Fibroblast of skin of right quadriceps (primary cell): ENCODE results near the gene RPS6KL1.
"Not testable (repeated sequence)": the region's sequence is repeated elsewhere in the genome, so short reads cannot be mapped to it uniquely, and the experiment has no call there.

Experiments
- DNase-seq: peaks from one replicate; pipeline ENCODE4 v3.0.0-alpha.2; 2013

RPS6KL1 gene

DNA sequence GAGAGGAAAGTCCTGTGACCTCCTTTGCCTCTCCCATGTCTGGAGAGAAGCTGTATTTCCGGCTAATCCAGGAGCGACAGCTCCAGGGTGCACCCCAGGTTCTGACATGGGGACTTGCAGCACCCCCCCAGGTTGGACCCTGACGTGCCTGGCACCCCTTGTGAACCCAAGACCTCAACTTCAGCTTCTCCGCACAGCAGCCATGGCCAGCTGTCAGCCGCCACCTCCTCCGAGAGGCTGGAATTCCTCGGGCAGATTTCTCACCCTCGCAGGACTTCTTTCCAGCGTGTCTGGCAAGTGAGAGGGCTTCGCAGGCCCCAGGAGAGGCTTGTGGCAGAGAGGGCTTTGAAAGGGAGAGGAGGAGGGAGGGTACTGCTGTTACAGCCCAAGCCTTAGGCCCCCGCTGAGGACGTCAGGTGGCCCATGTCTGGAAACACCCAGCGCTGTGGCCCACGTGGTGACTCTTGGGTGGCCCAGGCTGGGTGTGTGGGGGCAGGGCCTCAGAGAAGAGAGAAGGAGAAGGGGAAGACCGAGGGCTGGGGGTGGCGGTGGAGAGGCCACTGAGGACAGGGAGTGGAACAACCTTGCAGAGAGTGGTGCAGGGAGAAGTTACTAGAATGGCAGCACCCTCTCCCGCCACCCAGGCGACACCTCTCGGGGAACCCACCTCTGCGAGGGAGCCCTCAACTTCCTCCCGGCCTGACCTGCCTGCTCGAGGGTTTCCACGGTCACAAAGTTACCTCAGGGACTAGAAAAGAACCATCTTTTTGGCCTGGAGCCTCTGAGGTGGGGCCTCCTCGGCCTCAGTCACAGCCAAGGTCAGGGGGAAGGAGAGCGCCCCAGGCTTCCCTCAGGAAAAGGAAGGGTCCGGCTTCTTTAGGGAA, 11.7 kb upstream of the RPS6KL1 start:
- DNase-seq = no peak

DNA sequence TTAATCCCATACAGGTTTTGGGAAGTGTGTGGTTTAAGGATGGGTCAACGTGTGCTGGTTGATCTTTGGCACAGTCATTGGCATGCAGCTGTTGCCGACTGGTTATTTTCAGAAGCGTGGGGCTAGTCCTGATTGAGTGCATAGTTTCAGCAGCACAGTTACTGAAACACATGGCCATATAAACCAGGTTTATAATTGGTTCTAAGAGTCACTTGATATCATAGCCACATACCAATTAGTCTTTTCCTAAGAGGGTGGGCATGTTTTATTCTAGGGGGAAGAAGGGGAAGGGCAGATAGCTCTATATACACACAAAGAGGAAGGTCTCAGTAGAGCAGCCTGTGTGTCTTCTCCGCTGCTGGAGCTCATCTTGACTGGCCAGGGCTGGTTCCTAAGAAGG, 11.0 kb upstream of the RPS6KL1 start:
- no peak for DNase-seq

DNA sequence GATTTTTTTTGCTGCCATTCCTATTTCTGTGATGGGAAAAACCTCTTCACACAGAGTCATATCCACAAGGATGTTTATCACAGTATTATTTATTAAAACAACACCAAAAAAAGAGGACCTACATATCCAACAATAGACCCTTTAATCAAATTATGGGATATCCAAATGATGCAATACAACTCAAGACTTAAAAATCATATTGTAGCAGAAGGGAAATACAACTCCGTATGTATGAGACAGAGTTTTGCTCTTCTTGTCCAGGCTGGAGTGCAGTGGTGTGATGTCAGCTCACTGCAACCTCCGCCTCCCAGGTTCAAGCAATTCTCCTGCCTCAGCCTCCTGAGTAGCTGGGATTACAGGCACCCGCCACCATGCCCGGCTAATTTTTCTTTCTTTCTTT, 9.9 kb upstream of the RPS6KL1 start:
- DNase-seq = not testable (repeated sequence)

DNA sequence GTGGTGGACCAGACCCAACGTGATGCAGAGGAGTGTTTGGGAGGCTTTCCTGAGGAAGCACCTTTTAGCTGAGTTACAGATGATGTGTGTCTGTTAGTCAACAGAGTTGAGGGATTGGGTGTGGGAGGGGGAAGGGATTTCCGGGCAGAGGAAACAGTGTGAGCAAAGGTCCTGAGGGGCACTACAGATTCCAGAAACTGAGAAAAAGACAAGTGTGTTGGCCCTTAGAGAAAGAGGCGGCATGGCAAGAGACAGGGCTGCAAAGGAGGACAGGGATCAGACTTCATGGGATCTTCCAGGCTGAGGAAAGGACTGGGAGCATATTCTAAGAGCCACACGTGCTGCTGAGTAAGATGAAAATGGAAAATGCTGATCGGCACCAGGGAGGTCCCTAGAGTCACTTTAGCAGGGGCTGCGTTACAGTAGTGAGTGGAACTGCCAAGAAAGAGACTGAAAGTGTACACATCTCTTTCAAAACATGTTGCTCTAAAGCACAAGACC, 9.4 kb upstream of the RPS6KL1 start:
- DNase-seq = no peak

DNA sequence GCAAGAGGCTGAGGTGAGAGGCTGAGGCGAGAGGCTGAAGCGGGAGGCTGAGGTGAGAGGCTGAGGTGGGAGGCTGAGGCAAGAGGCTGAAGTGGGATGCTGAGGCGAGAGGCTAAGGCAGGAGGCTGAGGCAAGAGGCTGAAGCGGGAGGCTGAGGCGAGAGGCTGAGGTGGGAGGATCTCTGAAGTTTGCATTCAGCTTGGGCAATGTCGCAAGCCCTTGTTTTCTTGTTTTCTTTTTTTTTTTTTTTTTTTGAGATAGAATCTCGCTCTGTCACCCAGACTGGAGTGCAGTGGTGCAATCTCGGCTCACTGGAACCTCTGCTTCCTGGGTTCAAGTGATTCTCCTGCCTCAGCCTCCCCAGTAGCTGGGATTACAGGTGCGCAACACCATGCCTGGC, 8.7 kb upstream of the RPS6KL1 start:
- DNase-seq = not testable (repeated sequence)

DNA sequence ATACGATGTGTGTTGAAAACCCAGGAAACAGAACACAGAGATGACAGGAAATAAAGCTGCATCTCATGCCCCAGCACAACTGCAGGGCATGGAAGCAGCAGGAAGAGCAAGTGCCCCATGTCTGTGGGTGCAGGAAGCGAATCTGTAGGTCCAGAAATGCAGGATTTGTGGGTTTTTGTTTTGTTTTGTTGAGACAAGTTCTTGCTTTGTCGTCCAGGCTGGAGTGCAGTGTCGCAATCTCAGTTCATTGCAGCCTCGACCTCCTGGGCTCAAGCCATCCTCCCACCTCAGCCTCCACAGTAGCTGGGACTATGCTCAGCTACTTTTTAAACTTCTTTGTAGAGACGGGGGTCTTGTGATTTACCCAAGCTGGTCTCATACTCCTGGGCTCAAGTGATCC, 6.2 kb upstream of the RPS6KL1 start:
- DNase-seq = no peak

DNA sequence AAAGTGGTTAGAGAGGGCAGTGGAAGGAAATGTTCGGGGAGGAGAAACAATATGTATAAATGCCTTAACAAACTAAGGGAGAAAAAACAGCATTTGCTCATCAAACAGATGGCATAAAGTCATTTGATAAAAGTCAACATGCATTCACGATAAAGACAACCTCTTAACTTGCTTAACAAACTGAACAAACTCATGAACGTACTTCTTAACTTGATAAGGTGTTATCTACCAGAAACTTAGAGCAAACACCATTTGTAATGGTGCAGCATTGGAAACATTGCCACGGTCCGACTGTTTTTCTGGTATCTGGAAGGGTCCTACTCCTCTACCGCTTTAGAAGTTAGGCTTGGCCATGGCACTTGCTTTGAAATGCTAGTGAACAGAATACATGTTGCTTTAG, 4.2 kb upstream of the RPS6KL1 start:
- DNase-seq = no peak

DNA sequence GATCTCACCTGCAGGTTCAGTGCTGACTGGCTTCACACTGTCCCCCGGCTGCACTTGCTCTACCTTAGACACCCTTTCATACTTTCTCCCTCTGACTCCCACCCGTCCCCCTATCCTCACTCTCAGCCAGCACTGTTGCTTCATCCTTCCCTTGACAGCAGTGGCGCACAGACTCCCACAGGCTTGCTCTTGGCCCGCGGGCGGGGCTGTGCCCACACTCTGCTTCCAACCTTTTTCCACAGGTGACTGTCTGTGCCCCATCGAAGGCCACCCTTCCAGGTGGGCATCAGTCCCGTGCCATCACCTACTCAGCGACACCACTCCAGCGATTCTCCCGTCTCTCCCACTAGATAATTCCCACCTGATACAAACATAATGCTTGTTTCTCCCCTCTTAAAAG, 1.0 kb upstream of the RPS6KL1 start:
- no peak for DNase-seq

- DNase-seq = no peak
Measured at GRCh38 chr14:74921987-74922751, 891 bp downstream of the RPS6KL1 start.

DNA sequence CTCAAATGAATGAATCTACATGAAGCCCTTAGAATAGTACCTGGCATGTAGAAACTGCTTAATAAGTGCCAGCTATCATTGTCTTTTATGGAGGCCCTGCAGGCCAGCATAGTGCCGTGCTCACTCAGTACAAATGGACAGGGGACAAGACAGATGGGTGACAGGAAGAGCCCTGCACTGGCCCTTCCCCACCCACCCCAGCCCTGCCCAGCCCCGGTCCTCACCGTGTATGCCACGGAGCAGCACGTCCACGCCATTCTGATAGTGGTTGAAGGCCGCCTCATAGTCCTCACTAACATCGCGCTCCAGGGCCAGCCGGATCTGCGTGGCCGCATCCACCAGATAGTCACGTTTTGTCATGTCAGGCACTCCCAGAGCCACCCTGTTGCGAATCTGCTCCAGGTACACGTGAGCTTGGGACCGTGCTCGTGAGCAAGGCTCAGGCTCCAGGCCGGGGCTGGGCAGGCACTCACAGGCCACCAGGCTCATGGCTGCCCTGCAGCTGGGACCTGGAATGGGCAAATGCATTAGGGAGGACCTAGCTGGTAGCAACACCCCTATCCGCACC, 1.9 kb downstream of the RPS6KL1 start:
- DNase-seq = no peak

DNA sequence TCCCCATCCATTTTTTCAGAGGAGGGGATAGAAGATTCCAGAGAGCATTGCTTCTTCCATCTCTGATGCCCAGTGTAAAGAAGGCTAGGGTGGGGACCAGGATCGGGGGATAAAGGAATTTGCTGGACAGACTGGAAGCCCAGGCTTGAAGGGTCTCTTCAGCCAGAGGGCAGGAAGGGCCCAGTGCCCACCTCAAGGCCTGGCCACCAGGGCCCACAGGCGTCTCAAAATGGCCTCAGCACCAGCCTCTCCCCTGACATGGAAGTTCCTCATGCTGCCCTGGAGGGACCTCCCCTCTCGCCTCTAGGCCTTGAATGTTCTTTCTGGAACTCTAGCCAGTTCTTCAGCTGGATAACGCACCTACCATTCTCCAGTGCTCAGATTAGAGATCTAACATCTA, 2.8 kb downstream of the RPS6KL1 start:
- DNase-seq = no peak

GRCh38 chr14:74919421-74920165, 3.5 kb downstream of the RPS6KL1 start:
- peak; percentile 15 for DNase-seq

- no peak for DNase-seq
Measured at GRCh38 chr14:74918380-74918779, 4.7 kb downstream of the RPS6KL1 start.

- DNase-seq = no peak
Measured at GRCh38 chr14:74917646-74918081, 5.4 kb downstream of the RPS6KL1 start.

GRCh38 chr14:74917178-74917543, 5.9 kb downstream of the RPS6KL1 start:
- DNase-seq = no peak

- no peak for DNase-seq
Measured at GRCh38 chr14:74915826-74916225, 7.2 kb downstream of the RPS6KL1 start.

GRCh38 chr14:74915426-74915825, 7.6 kb downstream of the RPS6KL1 start:
- DNase-seq = no peak

DNA sequence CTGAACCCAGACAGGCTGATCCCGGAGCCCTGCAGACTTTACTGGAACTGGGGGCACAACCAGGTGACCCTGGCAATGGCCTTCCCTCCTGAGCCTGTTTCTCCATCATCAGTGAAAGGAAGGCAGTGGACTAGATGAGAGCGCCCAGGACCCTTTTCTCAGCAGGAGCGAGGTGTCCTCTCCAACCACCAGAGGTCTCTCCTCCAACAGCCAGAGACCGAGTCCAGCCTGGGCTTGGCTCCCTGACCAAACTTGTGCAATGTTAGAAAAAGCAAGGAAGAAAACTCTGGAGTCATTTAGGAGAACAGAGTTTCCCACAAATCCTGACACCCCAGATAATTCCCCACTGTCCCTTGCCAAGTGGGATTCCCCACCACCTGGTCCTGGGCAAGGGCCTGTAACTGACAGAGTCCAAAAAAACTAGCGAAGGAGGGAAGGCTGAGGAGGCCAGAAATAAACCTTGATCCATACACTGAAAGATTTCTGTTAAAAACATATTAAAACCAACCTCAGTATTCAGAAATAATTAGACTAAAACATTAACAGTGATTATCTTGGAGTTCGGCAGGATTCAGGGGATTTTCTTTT, 9.0 kb downstream of the RPS6KL1 start:
- DNase-seq = peak; percentile 68

- no peak for DNase-seq
Measured at GRCh38 chr14:74913393-74913910, 9.6 kb downstream of the RPS6KL1 start.

DNA sequence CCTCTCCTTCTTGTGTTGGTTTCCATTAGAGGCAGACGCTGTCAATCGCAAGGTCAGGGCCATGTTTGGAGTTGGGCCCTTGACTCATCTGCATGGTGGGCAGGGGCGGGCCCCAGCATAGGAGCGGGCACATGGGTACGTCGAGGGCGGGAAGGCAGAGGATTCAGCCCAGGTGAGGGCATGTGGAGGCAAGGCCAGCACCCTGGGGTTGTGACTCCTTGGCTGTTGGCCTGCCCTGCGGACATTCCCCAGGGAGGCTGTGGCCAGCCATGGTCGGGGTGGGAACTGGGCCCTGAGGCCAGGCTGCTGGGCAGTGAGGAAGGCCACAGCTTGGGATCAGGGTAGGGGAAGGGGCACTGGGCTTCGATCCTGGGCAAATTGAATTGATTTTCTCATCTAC, 10.3 kb downstream of the RPS6KL1 start:
- DNase-seq = no peak

GRCh38 chr14:74912111-74912510, 10.9 kb downstream of the RPS6KL1 start:
- no peak for DNase-seq

DNA sequence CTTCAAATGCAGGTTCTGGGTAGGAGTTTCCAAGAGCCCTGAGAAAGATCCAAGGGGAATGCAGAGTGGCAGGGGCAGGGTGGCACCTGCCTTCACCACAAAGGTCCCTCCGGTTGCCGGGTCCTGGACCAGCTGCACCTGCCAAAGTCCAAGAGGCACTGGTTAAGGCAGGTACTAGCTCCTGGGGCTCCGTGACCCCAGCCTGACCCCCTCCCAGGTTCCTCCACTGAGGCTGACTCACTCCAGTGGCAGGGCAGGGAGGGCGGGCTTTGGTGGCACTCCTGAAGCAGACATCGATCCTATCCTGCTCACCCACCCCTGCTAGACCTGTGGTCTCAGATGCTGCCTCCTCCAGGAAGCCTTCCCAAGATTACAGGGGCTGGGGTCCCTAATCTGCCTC, 11.4 kb downstream of the RPS6KL1 start:
- no peak for DNase-seq
